HEK293 (cell line): ENCODE results near the gene PRDM13.

Experiments
- EGR2 ChIP-seq: fragments of 450-650 bp; formaldehyde crosslinking; IDR thresholded peaks from 2 replicates; pipeline ENCODE4 v1.5.1; 2016; ENCODE audit warnings: low read depth, missing biosample characterization, missing genetic modification characterization
- GFI1B ChIP-seq: fragments of 450-650 bp; formaldehyde crosslinking; IDR thresholded peaks from 2 replicates; pipeline ENCODE4 v1.5.1; 2016; ENCODE audit warnings: missing biosample characterization, missing genetic modification characterization
- GLI4 ChIP-seq: fragments of 450-650 bp; formaldehyde crosslinking; IDR thresholded peaks from 2 replicates; pipeline ENCODE4 v1.5.1; 2016; ENCODE audit warnings: missing biosample characterization, missing genetic modification characterization
- GLIS2 ChIP-seq: fragments of 450-650 bp; formaldehyde crosslinking; IDR thresholded peaks from 2 replicates; pipeline ENCODE4 v1.5.1; 2016; ENCODE audit warnings: missing biosample characterization, missing genetic modification characterization
- HOXA7 ChIP-seq: sonication (generic); formaldehyde crosslinking; IDR thresholded peaks from 2 replicates; pipeline ENCODE4 v1.8.1; 2022; ENCODE audit warnings: missing genetic modification reagents, borderline replicate concordance
- KLF1 ChIP-seq: fragments of 450-650 bp; formaldehyde crosslinking; IDR thresholded peaks from 2 replicates; pipeline ENCODE4 v1.5.1; 2016; ENCODE audit warnings: missing biosample characterization, missing genetic modification characterization
- KLF8 ChIP-seq: fragments of 450-650 bp; formaldehyde crosslinking; IDR thresholded peaks from 2 replicates; pipeline ENCODE4 v1.5.1; 2016; ENCODE audit warnings: missing biosample characterization, missing genetic modification characterization
- OVOL3 ChIP-seq: fragments of 450-650 bp; formaldehyde crosslinking; IDR thresholded peaks from 2 replicates; pipeline ENCODE4 v1.5.1; 2016; ENCODE audit warnings: missing biosample characterization, missing genetic modification characterization
- PATZ1 ChIP-seq: fragments of 450-650 bp; formaldehyde crosslinking; IDR thresholded peaks from 2 replicates; pipeline ENCODE4 v1.5.1; 2016; ENCODE audit warnings: missing biosample characterization, missing genetic modification characterization
- SALL2 ChIP-seq: fragments of 450-650 bp; formaldehyde crosslinking; IDR thresholded peaks from 2 replicates; pipeline ENCODE4 v1.5.0; 2017; ENCODE audit warnings: missing biosample characterization, mild to moderate bottlenecking, missing genetic modification characterization, borderline replicate concordance
- SP3 ChIP-seq: fragments of 450-650 bp; formaldehyde crosslinking; IDR thresholded peaks from 2 replicates; pipeline ENCODE4 v1.5.1; 2016; ENCODE audit warnings: missing biosample characterization, missing genetic modification characterization
- ZBTB11 ChIP-seq: fragments of 450-650 bp; formaldehyde crosslinking; conservative IDR thresholded peaks from 2 replicates; pipeline ENCODE4 v1.5.1; 2016; ENCODE audit warnings: low read depth, missing biosample characterization, missing genetic modification characterization
- ZBTB8A ChIP-seq: fragments of 450-650 bp; formaldehyde crosslinking; IDR thresholded peaks from 2 replicates; pipeline ENCODE4 v1.5.1; 2016; ENCODE audit warnings: missing biosample characterization, missing genetic modification characterization
- ZNF121 ChIP-seq: fragments of 450-650 bp; formaldehyde crosslinking; IDR thresholded peaks from 2 replicates; pipeline ENCODE4 v1.5.1; 2016; ENCODE audit warnings: missing biosample characterization, missing genetic modification characterization
- ZNF157 ChIP-seq: fragments of 450-650 bp; formaldehyde crosslinking; IDR thresholded peaks from 2 replicates; pipeline ENCODE4 v1.5.1; 2016; ENCODE audit warnings: missing biosample characterization, missing genetic modification characterization
- ZNF169 ChIP-seq: fragments of 450-650 bp; formaldehyde crosslinking; IDR thresholded peaks from 2 replicates; pipeline ENCODE4 v1.5.1; 2016; ENCODE audit warnings: missing biosample characterization, missing genetic modification characterization
- ZNF266 ChIP-seq: fragments of 450-650 bp; formaldehyde crosslinking; IDR thresholded peaks from 2 replicates; pipeline ENCODE4 v1.5.1; 2016; ENCODE audit warnings: missing biosample characterization, missing genetic modification characterization, low read depth
- ZNF324 ChIP-seq: fragments of 450-650 bp; formaldehyde crosslinking; IDR thresholded peaks from 2 replicates; pipeline ENCODE4 v1.5.1; 2016; ENCODE audit warnings: missing biosample characterization, missing genetic modification characterization
- ZNF335 ChIP-seq: fragments of 450-650 bp; formaldehyde crosslinking; conservative IDR thresholded peaks from 2 replicates; pipeline ENCODE4 v1.5.1; 2016; ENCODE audit warnings: missing biosample characterization, missing genetic modification characterization
- ZNF391 ChIP-seq: fragments of 450-650 bp; formaldehyde crosslinking; IDR thresholded peaks from 2 replicates; pipeline ENCODE4 v1.5.1; 2016; ENCODE audit warnings: low read depth, missing biosample characterization, missing genetic modification characterization, borderline replicate concordance
- ZNF398 ChIP-seq: fragments of 450-650 bp; formaldehyde crosslinking; IDR thresholded peaks from 2 replicates; pipeline ENCODE4 v1.5.1; 2017; ENCODE audit warnings: missing biosample characterization, missing genetic modification characterization
- ZNF404 ChIP-seq: fragments of 450-650 bp; formaldehyde crosslinking; IDR thresholded peaks from 2 replicates; pipeline ENCODE4 v1.5.1; 2017; ENCODE audit warnings: missing biosample characterization, missing genetic modification characterization
- ZNF416 ChIP-seq: fragments of 450-650 bp; formaldehyde crosslinking; IDR thresholded peaks from 2 replicates; pipeline ENCODE4 v1.5.1; 2016; ENCODE audit warnings: missing biosample characterization, missing genetic modification characterization
- ZNF423 ChIP-seq: fragments of 450-650 bp; formaldehyde crosslinking; IDR thresholded peaks from 2 replicates; pipeline ENCODE4 v1.5.1; 2016; ENCODE audit warnings: missing biosample characterization, missing genetic modification characterization
- ZNF433 ChIP-seq: fragments of 450-650 bp; formaldehyde crosslinking; IDR thresholded peaks from 2 replicates; pipeline ENCODE4 v1.5.1; 2016; ENCODE audit warnings: missing biosample characterization, missing genetic modification characterization, low read depth
- ZNF529 ChIP-seq: fragments of 450-650 bp; formaldehyde crosslinking; IDR thresholded peaks from 2 replicates; pipeline ENCODE4 v1.5.1; 2017; ENCODE audit warnings: missing genetic modification characterization, missing biosample characterization; ENCODE audit not compliant: insufficient replicate concordance
- ZNF560 ChIP-seq: fragments of 450-650 bp; formaldehyde crosslinking; IDR thresholded peaks from 2 replicates; pipeline ENCODE4 v1.5.1; 2017; ENCODE audit warnings: missing biosample characterization, missing genetic modification characterization, borderline replicate concordance
- ZNF639 ChIP-seq: fragments of 450-650 bp; formaldehyde crosslinking; IDR thresholded peaks from 2 replicates; pipeline ENCODE4 v1.5.1; 2016; ENCODE audit warnings: missing biosample characterization, missing genetic modification characterization
- ZNF658 ChIP-seq: fragments of 450-650 bp; formaldehyde crosslinking; IDR thresholded peaks from 2 replicates; pipeline ENCODE4; 2016; ENCODE audit warnings: missing biosample characterization, missing genetic modification characterization
- ZNF660 ChIP-seq: fragments of 450-650 bp; IDR thresholded peaks from 2 replicates; pipeline ENCODE4 v1.5.1; 2018; ENCODE audit warnings: missing biosample characterization, mild to moderate bottlenecking, missing genetic modification characterization
- ZNF776 ChIP-seq: fragments of 450-650 bp; formaldehyde crosslinking; IDR thresholded peaks from 2 replicates; pipeline ENCODE4 v1.5.0; 2017; ENCODE audit warnings: missing biosample characterization, missing genetic modification characterization, borderline replicate concordance
- ZSCAN18 ChIP-seq: fragments of 450-650 bp; formaldehyde crosslinking; IDR thresholded peaks from 2 replicates; pipeline ENCODE4 v1.5.1; 2016; ENCODE audit warnings: missing biosample characterization, missing genetic modification characterization
- ZSCAN30 ChIP-seq: fragments of 450-650 bp; IDR thresholded peaks from 2 replicates; pipeline ENCODE4 v1.5.1; 2018; ENCODE audit warnings: missing biosample characterization, mild to moderate bottlenecking, missing genetic modification characterization, moderate library complexity

PRDM13 gene

GRCh38 chr6:99613409-99613704 is 6.7 kb downstream of the PRDM13 start (continued):
- TF ChIP-seq ZSCAN30 (peak; percentile 65), ZNF658 (tag by site-specific recombination) (no peak), GLIS2 (tag by site-specific recombination) (no peak), SP3 (tag by site-specific recombination) (no peak), KLF8 (tag by site-specific recombination) (no peak), ZBTB8A (tag by site-specific recombination) (peak; percentile 83), ZNF776 (tag by site-specific recombination) (no peak), ZNF560 (tag by site-specific recombination) (peak; percentile 97), ZNF433 (no peak), ZNF157 (tag by site-specific recombination) (no peak), ZNF416 (tag by site-specific recombination) (no peak), SALL2 (tag by site-specific recombination) (no peak), EGR2 (peak; percentile 43), ZNF335 (tag by site-specific recombination) (no peak), ZNF324 (tag by site-specific recombination) (peak; percentile 43; the same call in 1 of the 2 replicates), GFI1B (no peak), PATZ1 (tag by site-specific recombination) (no peak), ZNF423 (0 out of 2 replicates have a peak, but pooled peaks have one; percentile 21), OVOL3 (tag by site-specific recombination) (no peak), ZNF529 (tag by site-specific recombination) (no peak), ZNF398 (tag by site-specific recombination) (no peak), ZBTB11 (tag by site-specific recombination) (peak; percentile 51; the same call in 1 of the 2 replicates), GLI4 (tag by site-specific recombination) (no peak), ZNF660 (0 out of 2 replicates have a peak, but pooled peaks have one; percentile 43), ZSCAN18 (no peak), ZNF404 (tag by site-specific recombination) (no peak), ZNF169 (tag by site-specific recombination) (no peak), HOXA7 (CRISPR knock-in tag) (no peak), KLF1 (tag by site-specific recombination) (0 out of 2 replicates have a peak, but pooled peaks have one; percentile 5), ZNF266 (tag by site-specific recombination) (no peak), ZNF121 (no peak), ZNF391 (no peak), ZNF639 (tag by site-specific recombination) (no peak)
